Thyroid gland (tissue), 4 donors: ENCODE results near the gene TTC33. TPM values are rescaled to one million over a fixed set of nuclear protein-coding genes. Genes with fewer than 3 reads are reported as not detected.

Source experiments
- DNase-seq, 2 donors: peaks; one replicate each; pipeline ENCODE4 v3.0.0-alpha.2; 2019
- H3K27ac ChIP-seq, 3 donors: fragments of 200-600 bp; sonication (generic); 1 replicate in 2 of 3; 2 replicates in 1 of 3; pipeline ENCODE4 v1.5.1; 2016 to 2019; ENCODE audit warnings: mild to moderate bottlenecking in 1 of 3, moderate library complexity in 1 of 3
- H3K27me3 ChIP-seq: fragments of 200-600 bp; sonication (generic); one replicate; pipeline ENCODE4 v1.5.1; 2019
- H3K36me3 ChIP-seq, 2 donors: fragments of 200-600 bp; sonication (generic); one replicate each; pipeline ENCODE4 v1.5.1; 2016 to 2019
- H3K4me1 ChIP-seq, 2 donors: fragments of 200-600 bp; sonication (generic); one replicate each; pipeline ENCODE4 v1.5.1; 2017 to 2019
- H3K4me3 ChIP-seq, 3 donors: fragments of 200-600 bp; sonication (generic); replicated peaks in 1 of 3; 1 replicate in 2 of 3; 2 replicates in 1 of 3; pipeline ENCODE4 v1.5.1; 2016; ENCODE audit warnings: mild to moderate bottlenecking in 1 of 3
- H3K9me3 ChIP-seq: fragments of 200-600 bp; sonication (generic); one replicate; pipeline ENCODE4 v1.5.1; 2017
- POLR2A ChIP-seq, 2 donors: fragments of 450-650 bp; IDR thresholded peaks; one replicate each; pipeline ENCODE4 v1.6.1; 2017; ENCODE audit warnings: antibody characterized with exemption in 2 of 2, mild to moderate bottlenecking in 2 of 2, moderate library complexity in 1 of 2
- WGBS, 2 donors: methylation state at CpG; one replicate each; pipeline ENCODE4 v1.1.5; 2017; 5-methylcytosine and 5-hydroxymethylcytosine counted together
- intact Hi-C: fragments of 100-400 bp; cut with DNase I; formaldehyde crosslinking; loops from one replicate; pipeline ENCODE4 v1.15.1; 2023
- small RNA-seq: library from RNA; depleted of rRNA; stranded (forward); fragments of <200 nt; gene quantifications from one replicate; pipeline ENCODE3, GENCODE V24; 2016
- total RNA-seq, 4 donors: library from RNA; depleted of rRNA; stranded (reverse); fragments of >200 nt; gene quantifications; one replicate each; pipeline ENCODE4 v1.2.3, GENCODE V29; 2016
- TF ChIP-seq, protein P1 (sequence below), 6 experiments: fragments of 200-600 bp in 3 of 6; fragments of 450-650 bp in 3 of 6; sonication (generic) in 3 of 6; IDR thresholded peaks; one replicate each; pipeline ENCODE4 v1.5.1; 2016 to 2019; ENCODE audit warnings: antibody characterized with exemption in 6 of 6, mild to moderate bottlenecking in 2 of 6, inconsistent platforms in 1 of 6, moderate library complexity in 1 of 6

TTC33 gene
- total RNA-seq, 4 donors from 2014 or later = 18.7 to 35.2 (median 24.9) TPM

DNA sequence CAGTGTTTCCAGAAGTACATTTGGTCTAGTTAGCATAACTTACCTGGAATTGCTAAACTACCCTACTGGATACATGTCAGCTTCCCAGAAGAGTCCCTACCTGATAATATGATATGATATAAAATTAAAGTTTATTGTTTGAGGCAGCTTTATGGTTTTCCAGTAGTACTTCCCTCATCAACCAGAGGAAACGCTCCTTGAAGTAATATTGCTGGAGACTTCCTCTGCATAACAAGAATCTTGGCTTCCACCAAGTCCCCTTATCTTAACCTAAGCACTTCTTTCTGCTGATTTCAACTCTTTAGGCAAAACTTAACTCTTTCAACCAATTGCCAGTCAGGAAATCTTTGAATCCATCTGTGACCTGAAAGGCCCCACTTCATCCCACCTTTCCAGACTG is 290.3 kb downstream of the TTC33 start:
- TF ChIP-seq POLR2A (IDR thresholded peaks at IDR 0.05) = no peak
- TF ChIP-seq, protein P1, sequence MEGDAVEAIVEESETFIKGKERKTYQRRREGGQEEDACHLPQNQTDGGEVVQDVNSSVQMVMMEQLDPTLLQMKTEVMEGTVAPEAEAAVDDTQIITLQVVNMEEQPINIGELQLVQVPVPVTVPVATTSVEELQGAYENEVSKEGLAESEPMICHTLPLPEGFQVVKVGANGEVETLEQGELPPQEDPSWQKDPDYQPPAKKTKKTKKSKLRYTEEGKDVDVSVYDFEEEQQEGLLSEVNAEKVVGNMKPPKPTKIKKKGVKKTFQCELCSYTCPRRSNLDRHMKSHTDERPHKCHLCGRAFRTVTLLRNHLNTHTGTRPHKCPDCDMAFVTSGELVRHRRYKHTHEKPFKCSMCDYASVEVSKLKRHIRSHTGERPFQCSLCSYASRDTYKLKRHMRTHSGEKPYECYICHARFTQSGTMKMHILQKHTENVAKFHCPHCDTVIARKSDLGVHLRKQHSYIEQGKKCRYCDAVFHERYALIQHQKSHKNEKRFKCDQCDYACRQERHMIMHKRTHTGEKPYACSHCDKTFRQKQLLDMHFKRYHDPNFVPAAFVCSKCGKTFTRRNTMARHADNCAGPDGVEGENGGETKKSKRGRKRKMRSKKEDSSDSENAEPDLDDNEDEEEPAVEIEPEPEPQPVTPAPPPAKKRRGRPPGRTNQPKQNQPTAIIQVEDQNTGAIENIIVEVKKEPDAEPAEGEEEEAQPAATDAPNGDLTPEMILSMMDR (IDR thresholded peaks at IDR 0.05) = no peak
- Histone ChIP-seq H3K4me3 (no peak overlapping the region), H3K4me1 (no peaks in the 10 kb centered on the region), H3K9me3 (no peaks in the 10 kb centered on the region), H3K27ac (no peak overlapping the region), H3K27me3 (no peaks in the 10 kb centered on the region), H3K36me3 (no peaks in the 10 kb centered on the region)
- no peak for DNase-seq
- 50 to 68% methylated on average over 1 of the region's 1 CpG for WGBS, 2 donors
- intact Hi-C loops = no loop called here

DNA sequence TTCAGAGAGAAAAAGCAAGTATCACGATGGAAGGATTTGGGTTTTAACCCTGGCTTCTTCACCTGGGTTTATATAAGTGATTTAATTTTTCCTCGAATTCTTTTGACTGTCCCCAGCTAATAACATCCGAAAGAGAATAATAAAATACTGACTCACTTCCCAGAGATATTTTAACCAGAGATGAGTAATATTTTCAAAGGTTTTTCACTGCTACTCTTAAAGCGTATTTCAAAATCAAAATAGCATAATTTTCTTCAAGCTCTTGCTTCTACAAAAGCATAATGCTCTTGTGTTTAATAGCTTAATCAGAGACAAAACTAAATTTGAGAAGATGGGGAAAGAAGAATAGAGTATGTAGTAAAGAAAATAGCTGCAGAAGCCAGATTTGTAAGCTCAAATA is 291.2 kb downstream of the TTC33 start:
- intact Hi-C loops = no loop called here
- Histone ChIP-seq H3K27me3 (no peaks in the 10 kb centered on the region), H3K27ac (no peak overlapping the region), H3K4me1 (no peaks in the 10 kb centered on the region), H3K4me3 (no peak overlapping the region), H3K9me3 (no peaks in the 10 kb centered on the region), H3K36me3 (no peaks in the 10 kb centered on the region)
- 79 to 84% methylated on average over 4 of the region's 4 CpGs for WGBS, 2 donors
- TF ChIP-seq POLR2A (IDR thresholded peaks at IDR 0.05) = no peak
- DNase-seq = no peak

Small RNA genes within 50 kb of the gene (small RNA-seq; reads per million reads assigned to genes)
- not detected for gene RF00092
- not detected for gene RF00191

Other genes starting within 250 kb of the TTC33 start
- gene PTGER4, start 76.0 kb downstream of the TTC33 start, total RNA-seq = 10 to 100 TPM; 10.9 to 14.3 (median 12.0) TPM
- 100 to 1,000 TPM in 3 of 4 donors, 10 to 100 TPM in 1; 83.1 to 134 (median 116) TPM for gene PRKAA1, start 42.4 kb upstream of the TTC33 start, total RNA-seq
- gene RPL37, start 79.3 kb upstream of the TTC33 start, total RNA-seq = 100 to 1,000 TPM in 2 of 4 donors, 10 to 100 TPM in 2; 54.4 to 499 (median 123) TPM
- 10 to 100 TPM; 15.9 to 32.1 (median 21.0) TPM for gene CARD6, start 85.4 kb upstream of the TTC33 start, total RNA-seq
- gene C7, start 153.5 kb upstream of the TTC33 start, total RNA-seq = 100 to 1,000 TPM; 108 to 257 (median 203) TPM